GM18517 (cell line): ENCODE measurements around the gene UQCC2.

Experiments used
- ATAC-seq: cut with Tn5 transposase; IDR thresholded peaks from one replicate; pipeline ENCODE4 v1.9.1; 2021; ENCODE audit warnings: mild to moderate bottlenecking, moderate library complexity; ENCODE audit not compliant: unreplicated experiment

Gene UQCC2

GRCh38 chr6:33744001-33744848 lies 32.7 kb upstream of the UQCC2 start:
- ATAC-seq = no peak

- ATAC-seq = no peak
Measured at GRCh38 chr6:33742837-33743236, 31.3 kb upstream of the UQCC2 start.

DNA sequence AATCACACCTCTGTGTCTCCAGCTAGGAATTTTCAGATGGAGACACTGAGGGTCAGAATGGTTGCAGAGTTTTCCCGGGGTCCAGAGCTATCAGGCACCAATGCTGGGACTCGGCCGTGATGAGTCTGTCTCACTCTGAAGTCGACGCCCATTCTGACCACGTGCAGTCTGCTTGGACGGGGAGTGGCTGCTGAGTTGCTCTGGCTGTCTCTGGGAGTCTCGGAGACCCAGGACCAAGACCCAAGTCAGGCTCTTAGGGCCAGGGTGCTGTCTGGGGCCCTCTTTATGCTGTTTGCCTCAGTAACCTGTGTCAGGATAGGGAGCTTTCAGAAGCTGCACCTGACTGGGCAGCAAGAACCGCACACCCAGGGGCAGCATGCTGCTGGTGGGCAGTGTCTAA lies 30.6 kb upstream of the UQCC2 start:
- no peak for ATAC-seq

DNA sequence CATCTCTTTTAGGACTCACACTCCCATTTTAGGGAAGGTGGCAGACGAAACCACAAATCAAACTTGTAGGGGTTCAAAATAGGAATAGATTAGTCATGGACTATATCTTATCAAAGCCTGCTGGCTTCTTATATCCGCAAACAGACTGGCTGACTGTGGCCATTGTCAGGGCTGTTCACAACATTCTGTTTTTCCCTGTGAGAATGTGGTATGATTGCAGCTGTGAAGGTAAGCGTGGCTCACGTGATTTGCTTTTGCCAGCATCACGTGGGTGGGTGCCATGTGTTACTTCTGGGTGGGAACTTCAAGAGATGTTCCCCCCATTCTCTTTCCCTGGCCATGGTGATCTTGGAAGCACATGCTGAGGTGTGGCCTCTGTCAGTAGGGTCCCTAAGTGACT lies 29.3 kb upstream of the UQCC2 start:
- ATAC-seq = no peak

- ATAC-seq = no peak
Measured at GRCh38 chr6:33740204-33740608, 28.7 kb upstream of the UQCC2 start.

- ATAC-seq = no peak
Measured at GRCh38 chr6:33739571-33739970, 28.1 kb upstream of the UQCC2 start.

DNA sequence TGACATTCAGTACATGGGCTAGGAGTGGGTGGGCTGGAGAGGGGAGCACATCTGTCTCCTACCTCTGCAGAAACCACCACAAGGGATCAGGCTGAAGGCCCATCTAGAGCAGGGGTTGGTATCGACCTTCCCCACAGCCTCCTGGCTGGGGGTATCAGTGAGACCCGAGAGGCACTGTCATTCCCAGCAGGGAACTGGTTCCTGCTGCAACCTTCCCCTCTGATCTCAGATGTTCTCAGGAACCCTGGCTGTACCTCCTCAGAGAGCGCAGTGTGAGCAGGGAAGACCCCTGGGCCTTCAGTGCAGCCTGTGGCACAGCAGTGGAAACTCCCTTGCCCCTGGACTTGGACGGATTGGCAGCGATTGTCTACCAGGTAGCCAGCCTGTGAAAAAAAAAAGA lies 27.4 kb upstream of the UQCC2 start:
- ATAC-seq = no peak

- ATAC-seq = no peak
Measured at GRCh38 chr6:33738153-33738552, 26.7 kb upstream of the UQCC2 start.

DNA sequence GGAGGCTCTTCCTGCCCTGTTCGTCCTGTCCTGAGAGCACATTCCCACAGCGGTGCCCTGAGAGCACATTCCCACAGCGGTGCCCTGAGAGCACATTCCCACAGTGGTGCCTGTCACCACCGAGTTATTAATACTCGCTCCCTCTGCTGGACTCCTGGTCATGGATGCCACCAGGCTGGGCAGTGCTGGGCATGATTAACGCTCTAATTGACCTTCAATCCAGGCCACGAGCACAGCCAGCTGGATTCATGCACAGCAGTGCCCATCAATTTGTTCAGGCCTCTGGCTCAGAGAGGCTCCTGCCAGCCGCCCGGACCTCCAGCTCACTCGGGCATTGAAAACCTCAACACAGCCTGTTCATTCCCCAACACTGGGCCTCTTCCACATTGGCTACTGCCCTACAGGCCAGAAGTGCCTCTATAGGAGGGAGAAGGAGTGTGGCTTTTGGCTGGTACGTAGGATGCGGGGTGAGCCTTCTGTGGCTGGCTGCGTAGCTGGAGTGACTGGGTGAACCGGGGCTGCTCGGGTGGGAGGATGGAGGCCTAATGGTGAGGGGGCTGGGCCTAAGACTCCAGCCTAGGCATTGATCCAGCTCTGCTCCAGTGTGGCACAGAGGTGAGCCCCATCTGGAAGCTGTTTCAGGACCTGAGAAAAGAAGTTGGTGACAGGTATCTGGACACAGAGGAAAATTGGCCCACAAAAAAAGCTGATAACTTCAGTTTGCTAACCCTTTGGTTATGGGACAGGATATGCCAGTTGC lies 25.9 kb upstream of the UQCC2 start:
- no peak for ATAC-seq

- ATAC-seq = no peak
Measured at GRCh38 chr6:33735216-33735615, 23.7 kb upstream of the UQCC2 start.

DNA sequence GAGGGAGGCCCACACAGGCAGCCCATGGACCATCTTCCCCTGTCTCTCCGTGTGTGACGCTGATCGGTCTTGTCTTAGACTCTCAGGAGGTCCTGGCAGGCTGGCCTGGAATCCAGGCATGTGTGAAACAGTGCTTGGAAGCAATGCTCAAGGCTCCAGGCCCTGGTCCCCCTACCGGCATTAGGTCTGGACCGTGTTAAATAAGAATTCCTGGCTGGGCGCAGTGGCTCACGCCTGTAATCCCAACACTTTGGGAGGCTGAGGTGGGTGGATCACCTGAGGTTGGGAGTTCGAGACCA lies 22.2 kb upstream of the UQCC2 start:
- ATAC-seq = no peak

DNA sequence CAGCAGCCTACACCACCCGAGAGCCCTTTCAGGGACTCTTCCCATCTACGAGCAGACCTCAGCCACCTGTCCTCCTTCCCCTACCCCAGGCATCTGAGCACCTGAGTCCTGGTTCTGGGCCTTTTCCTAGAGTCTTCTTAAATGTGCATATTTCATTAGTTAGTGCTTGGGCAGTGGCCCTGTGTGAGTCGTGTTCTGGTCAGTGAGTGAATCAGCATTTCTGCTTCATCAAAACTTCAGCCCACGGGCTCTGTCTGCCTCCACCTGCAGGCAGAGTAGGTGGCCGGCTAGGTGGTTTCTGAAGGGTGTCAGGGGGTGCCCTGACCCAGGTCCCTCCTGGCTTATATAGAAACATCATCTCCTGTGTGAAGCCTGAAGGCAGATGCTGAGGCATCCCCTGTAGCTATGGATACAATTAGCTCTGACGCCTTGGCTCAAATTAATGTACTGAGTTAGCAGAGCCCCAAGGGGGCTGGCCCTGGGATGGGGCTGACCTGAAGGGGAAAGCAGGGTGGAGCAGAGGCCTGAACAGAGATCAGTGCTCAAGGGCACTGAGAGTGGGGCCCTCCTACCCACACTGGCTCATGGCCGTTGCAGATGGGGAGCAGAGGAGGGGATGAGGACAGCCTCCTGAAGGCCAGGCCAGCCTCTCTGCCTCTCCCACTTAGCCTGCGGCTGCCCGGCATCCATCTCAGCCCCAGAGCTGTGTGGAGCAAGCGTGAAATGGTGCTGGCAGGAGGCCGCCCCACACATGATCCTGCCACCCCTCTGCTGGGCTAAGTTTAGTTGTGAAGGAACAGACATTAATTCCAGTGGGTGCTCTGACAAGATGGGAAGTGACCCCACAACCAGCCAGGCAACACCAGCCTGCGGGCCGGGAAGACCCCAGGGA lies 21.6 kb upstream of the UQCC2 start:
- ATAC-seq = no peak

DNA sequence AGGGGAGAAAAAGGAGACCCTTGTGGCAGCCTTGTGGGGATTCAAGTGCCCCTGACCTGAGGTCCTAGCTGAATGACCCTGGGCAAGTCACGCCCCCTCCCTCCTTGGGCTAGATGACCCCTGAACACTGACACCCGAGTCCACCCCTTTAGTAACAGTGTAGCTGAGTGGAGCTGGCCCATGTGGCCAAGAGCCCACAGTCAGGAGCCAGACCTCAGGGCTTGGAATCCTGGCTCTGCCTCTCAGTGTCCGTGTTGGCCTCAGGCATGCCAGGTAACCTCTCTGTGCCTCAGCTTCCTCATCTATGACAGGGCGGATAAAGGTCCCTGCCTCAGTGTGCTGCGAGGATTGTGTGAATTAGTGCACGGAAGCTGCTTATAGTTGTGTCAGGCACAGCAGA lies 20.9 kb upstream of the UQCC2 start:
- ATAC-seq = no peak

- no peak for ATAC-seq
Measured at GRCh38 chr6:33731751-33732282, 20.3 kb upstream of the UQCC2 start.

- ATAC-seq = no peak
Measured at GRCh38 chr6:33731035-33731434, 19.5 kb upstream of the UQCC2 start.

DNA sequence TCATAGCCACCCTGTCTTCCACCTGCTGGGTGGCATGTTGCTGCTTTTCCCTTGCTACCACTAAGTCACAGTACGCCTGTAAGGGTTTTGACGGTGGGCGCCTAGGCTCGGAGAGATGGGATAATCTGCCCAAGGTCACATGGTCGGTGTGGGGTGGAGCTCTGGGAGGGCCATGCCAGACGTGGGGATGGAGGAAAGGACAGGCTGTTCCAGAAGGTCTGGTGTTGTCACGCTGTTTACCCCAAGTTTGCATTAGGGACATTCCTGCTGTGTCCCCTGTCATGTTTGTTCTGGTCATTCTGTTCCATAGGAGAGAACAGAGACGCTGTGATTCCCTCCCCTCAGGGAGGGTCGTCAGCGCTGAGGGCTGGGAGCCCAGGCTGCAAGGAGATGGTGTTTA lies 19.1 kb upstream of the UQCC2 start:
- no peak for ATAC-seq

DNA sequence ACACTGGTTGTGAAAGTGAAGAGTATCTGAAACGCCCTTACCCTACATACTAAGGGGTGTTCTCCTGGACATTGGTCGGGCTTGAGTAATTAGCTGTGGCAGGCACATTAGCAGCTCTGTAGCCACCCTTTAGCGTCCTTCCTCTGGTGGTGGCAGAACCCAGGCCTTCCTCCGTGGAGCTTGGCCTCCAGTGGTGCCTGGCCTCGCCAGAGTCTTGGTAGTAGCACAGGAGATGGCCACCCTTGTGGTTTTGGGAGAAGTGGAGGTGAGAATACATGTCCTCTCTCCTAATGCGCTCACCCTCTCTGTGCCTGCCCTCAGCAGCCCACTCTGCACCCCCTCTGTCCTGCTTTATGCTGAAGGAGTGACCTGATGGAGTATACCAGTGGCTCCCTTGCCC lies 17.6 kb upstream of the UQCC2 start:
- no peak for ATAC-seq

- no peak for ATAC-seq
Measured at GRCh38 chr6:33728438-33728837, 16.9 kb upstream of the UQCC2 start.

DNA sequence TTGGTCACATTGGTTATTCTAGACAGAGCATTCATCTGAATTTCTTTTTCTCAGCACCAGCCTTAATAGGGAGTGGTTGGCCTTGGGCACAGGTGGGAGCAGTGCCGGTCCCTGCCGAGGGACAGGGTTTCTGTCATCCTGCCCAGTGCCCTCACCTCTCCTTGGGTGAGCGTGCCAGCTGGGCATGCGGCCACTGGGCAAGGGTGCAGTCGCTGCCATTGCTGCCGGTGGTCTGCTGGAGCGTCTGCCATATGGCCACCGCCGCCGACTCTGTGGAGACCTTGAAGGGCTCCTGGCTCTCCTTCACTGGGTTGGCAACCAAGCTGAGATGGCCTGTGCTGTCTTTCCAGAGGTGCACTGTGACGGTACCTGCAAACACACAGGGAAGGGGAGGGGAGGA lies 16.4 kb upstream of the UQCC2 start:
- ATAC-seq = no peak

DNA sequence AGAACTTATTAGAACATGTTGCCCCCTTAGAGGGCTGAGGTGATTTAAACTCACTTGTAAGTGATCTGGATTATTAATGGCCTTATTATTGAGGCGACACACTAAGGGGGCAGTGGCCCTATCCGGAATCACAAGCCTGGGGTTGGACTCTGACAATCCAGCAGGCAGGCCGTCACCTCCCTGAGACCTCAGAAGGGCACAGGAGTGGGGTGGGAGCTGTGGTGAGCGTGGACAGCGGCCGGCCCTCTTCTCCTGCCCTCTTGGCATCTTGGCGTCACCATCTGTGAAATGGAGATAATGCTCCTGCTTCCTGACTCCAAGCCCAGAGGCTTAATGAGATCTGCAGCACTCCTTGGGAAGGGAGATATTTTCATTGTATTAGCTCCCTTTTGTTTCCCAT lies 15.6 kb upstream of the UQCC2 start:
- no peak for ATAC-seq

DNA sequence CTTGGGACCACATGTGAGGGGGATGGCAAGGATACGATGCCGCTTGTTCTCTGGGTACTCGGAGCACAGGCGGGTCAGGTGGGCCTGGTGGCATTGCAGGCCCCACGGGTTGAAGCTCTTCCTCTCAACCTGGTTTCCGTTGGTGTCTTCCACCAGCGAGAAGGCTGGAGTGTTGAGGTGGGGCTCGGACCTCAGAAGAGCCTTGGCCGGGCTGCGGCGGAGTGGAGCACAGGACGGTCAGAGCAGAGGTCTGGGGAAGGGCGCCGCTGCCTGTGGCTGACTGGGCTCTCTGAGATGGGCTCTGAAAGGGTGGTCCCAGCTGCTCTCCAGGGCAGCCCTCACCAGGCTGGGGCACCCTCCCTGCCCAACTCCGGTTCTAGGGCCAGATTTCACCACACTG lies 15.2 kb upstream of the UQCC2 start:
- no peak for ATAC-seq
